ENCODE measurements around the gene BBS10. TPM values are rescaled to one million over a fixed set of nuclear protein-coding genes. Genes with fewer than 3 reads are reported as not detected.

The BBS10 gene
- total and polyA plus RNA-seq, 2 of the 13 experiments (the other 11 are each of a cell fraction or from before 2014, with no cell fraction given) = 4.9 to 7.4 TPM

DNA sequence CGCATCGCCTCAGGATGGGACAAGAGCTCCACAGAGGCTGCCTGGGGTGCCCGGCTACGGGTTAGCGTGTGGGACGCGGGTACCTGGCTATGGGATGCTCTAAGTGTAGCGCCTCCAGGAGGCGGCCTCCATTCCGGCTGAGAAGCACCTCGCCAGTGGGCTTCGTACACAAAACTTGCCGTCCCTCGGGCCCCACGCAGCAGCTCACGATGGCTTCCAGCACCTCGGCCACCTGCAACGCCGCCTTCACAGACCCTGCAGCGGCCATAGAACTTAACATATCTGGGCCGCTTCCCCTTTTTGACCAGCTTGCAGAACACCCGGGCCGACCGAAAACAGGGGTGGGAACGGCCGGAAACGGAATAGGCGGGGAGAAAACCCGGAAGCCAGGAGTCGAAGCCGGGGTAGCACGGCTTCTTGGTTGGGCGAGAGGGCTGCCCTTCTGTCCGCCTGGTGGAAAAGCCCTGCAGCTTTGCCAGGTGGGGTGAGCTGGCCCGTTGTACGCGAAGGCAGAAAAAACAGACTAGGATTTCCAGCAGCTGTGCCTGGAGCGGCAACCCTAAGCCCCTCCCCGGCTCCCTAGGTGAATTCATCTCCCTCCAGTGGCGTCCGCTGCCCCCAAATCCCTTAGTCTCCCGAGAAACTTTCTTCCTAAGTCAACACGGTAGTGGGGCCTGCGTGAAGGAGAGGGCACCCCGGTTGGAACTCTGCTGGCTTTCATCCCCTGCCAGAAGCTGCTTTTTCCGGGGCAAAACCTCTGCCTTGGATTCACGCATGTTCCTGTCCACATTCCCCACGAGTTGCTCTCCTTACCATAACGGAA, at the start of gene BBS10 (continued):
- peak; percentile 81 for TF ChIP-seq NR2C2 (CRISPR knock-in tag; IDR thresholded peaks at IDR 0.05; ENCODE audit: borderline replicate concordance)
- no peak for TF ChIP-seq IRX3 (CRISPR knock-in tag; IDR thresholded peaks at IDR 0.05; ENCODE audit: borderline replicate concordance, low read depth)
- TF ChIP-seq SRF (IDR thresholded peaks at IDR 0.05; ENCODE audit: low read depth, low read length) = no peak
- TF ChIP-seq RFX3 (CRISPR knock-in tag; IDR thresholded peaks at IDR 0.05) = no peak
- peak; percentile 94 for TF ChIP-seq SRSF1 (optimal IDR thresholded peaks at IDR 0.05; ENCODE audit: low read depth, low read length)
- TF ChIP-seq ZNF556 (CRISPR knock-in tag; IDR thresholded peaks at IDR 0.05; ENCODE audit: borderline replicate concordance) = 0 out of 2 replicates have a peak, but pooled peaks have one; percentile 53
- no peak for TF ChIP-seq TOPORS (CRISPR knock-in tag; IDR thresholded peaks at IDR 0.05)
- TF ChIP-seq, protein P1, sequence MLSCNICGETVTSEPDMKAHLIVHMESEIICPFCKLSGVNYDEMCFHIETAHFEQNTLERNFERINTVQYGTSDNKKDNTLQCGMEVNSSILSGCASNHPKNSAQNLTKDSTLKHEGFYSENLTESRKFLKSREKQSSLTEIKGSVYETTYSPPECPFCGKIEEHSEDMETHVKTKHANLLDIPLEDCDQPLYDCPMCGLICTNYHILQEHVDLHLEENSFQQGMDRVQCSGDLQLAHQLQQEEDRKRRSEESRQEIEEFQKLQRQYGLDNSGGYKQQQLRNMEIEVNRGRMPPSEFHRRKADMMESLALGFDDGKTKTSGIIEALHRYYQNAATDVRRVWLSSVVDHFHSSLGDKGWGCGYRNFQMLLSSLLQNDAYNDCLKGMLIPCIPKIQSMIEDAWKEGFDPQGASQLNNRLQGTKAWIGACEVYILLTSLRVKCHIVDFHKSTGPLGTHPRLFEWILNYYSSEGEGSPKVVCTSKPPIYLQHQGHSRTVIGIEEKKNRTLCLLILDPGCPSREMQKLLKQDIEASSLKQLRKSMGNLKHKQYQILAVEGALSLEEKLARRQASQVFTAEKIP (CRISPR knock-in tag; IDR thresholded peaks at IDR 0.05; ENCODE audit: borderline replicate concordance) = no peak
- TF ChIP-seq KDM1A (CRISPR knock-in tag; IDR thresholded peaks at IDR 0.05) = no peak
- peak; percentile 93 for TF ChIP-seq POLR2G (IDR thresholded peaks at IDR 0.05; ENCODE audit: low read depth, low read length)
- TF ChIP-seq, protein P2, sequence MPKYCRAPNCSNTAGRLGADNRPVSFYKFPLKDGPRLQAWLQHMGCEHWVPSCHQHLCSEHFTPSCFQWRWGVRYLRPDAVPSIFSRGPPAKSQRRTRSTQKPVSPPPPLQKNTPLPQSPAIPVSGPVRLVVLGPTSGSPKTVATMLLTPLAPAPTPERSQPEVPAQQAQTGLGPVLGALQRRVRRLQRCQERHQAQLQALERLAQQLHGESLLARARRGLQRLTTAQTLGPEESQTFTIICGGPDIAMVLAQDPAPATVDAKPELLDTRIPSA (CRISPR knock-in tag; IDR thresholded peaks at IDR 0.05; ENCODE audit: borderline replicate concordance) = no peak
- TF ChIP-seq TERF1 (CRISPR knock-in tag; IDR thresholded peaks at IDR 0.05) = no peak; the same call in 1 of the 2 replicates
- TF ChIP-seq, protein P3, sequence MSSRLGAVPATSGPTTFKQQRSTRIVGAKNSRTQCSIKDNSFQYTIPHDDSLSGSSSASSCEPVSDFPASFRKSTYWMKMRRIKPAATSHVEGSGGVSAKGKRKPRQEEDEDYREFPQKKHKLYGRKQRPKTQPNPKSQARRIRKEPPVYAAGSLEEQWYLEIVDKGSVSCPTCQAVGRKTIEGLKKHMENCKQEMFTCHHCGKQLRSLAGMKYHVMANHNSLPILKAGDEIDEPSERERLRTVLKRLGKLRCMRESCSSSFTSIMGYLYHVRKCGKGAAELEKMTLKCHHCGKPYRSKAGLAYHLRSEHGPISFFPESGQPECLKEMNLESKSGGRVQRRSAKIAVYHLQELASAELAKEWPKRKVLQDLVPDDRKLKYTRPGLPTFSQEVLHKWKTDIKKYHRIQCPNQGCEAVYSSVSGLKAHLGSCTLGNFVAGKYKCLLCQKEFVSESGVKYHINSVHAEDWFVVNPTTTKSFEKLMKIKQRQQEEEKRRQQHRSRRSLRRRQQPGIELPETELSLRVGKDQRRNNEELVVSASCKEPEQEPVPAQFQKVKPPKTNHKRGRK (CRISPR knock-in tag; IDR thresholded peaks at IDR 0.05) = no peak
- no peak for TF ChIP-seq DBP (CRISPR knock-in tag; IDR thresholded peaks at IDR 0.05; ENCODE audit: not compliant biosample characterization)
- TF ChIP-seq RNF2 (conservative IDR thresholded peaks at IDR 0.05; ENCODE audit: low read depth) = peak; percentile 83
- no peak for TF ChIP-seq AKAP8 (CRISPR knock-in tag; IDR thresholded peaks at IDR 0.05)
- TF ChIP-seq HDAC1 (CRISPR knock-in tag; IDR thresholded peaks at IDR 0.05) = peak; percentile 70
- peak; percentile 94 for TF ChIP-seq ZNF335 (CRISPR knock-in tag; IDR thresholded peaks at IDR 0.05)
- TF ChIP-seq ZKSCAN8 (CRISPR knock-in tag; IDR thresholded peaks at IDR 0.05; ENCODE audit: borderline replicate concordance) = no peak
- TF ChIP-seq ZBTB8A (CRISPR knock-in tag; IDR thresholded peaks at IDR 0.05; ENCODE audit: borderline replicate concordance, low read depth) = no peak
- TF ChIP-seq MLX (CRISPR knock-in tag; IDR thresholded peaks at IDR 0.05) = no peak
- TF ChIP-seq TGIF2 (CRISPR knock-in tag; IDR thresholded peaks at IDR 0.05) = peak; percentile 77; the same call in 1 of the 2 replicates
- TF ChIP-seq RBM39 (IDR thresholded peaks at IDR 0.05; ENCODE audit: low read depth, low read length, poor library complexity, severe bottlenecking) = peak; percentile 71

Data from HepG2 (cell line).